SK-N-SH treated with all-trans-retinoic acid at 6 μM for 48 hours (cell line): ENCODE data around the gene ZMIZ1.

Source experiments
- ATAC-seq: fragments of 200-7000 bp; cut with Tn5 transposase; 3 replicates; pipeline ENCODE4 v1.9.1; 2020; ENCODE audit warnings: mild to moderate bottlenecking, moderate library complexity
- ARNTL ChIP-seq: fragments of 450-650 bp; formaldehyde crosslinking; IDR thresholded peaks from 2 replicates; pipeline ENCODE4 v1.5.0; 2020; ENCODE audit warnings: low read depth, mild to moderate bottlenecking, moderate library complexity, borderline replicate concordance
- BACH2 ChIP-seq: fragments of 250-450 bp; sonication (Bioruptor Pico); IDR thresholded peaks from 2 replicates; pipeline ENCODE4 v1.9.0; 2021; ENCODE audit warnings: mild to moderate bottlenecking, borderline replicate concordance
- CREB5 ChIP-seq: fragments of 250-450 bp; sonication (Bioruptor Pico); IDR thresholded peaks from 2 replicates; pipeline ENCODE4 v1.5.1; 2020; ENCODE audit warnings: low read depth, mild to moderate bottlenecking, moderate library complexity
- CSDC2 ChIP-seq: fragments of 250-450 bp; sonication (Bioruptor Pico); IDR thresholded peaks from 2 replicates; pipeline ENCODE4 v1.5.0; 2020; ENCODE audit warnings: mild to moderate bottlenecking, moderate library complexity
- ESRRG ChIP-seq: fragments of 250-450 bp; sonication (Bioruptor Pico); IDR thresholded peaks from 2 replicates; pipeline ENCODE4 v1.6.1; 2021; ENCODE audit warnings: mild to moderate bottlenecking
- GLIS3 ChIP-seq: fragments of 250-450 bp; sonication (Bioruptor Pico); IDR thresholded peaks from 2 replicates; pipeline ENCODE4 v1.5.0; 2020; ENCODE audit warnings: mild to moderate bottlenecking, moderate library complexity
- ISL1 ChIP-seq: fragments of 250-450 bp; sonication (Bioruptor Pico); IDR thresholded peaks from 2 replicates; pipeline ENCODE4 v2.1.2; 2022; ENCODE audit warnings: mild to moderate bottlenecking, moderate library complexity
- OSR1 ChIP-seq: fragments of 250-450 bp; sonication (Bioruptor Pico); IDR thresholded peaks from 2 replicates; pipeline ENCODE4 v1.8.0; 2022; ENCODE audit warnings: moderate library complexity, mild to moderate bottlenecking, inconsistent platforms
- PATZ1 ChIP-seq: fragments of 250-450 bp; sonication (Bioruptor Pico); IDR thresholded peaks from 2 replicates; pipeline ENCODE4 v1.8.0; 2020; ENCODE audit warnings: mild to moderate bottlenecking, moderate library complexity, borderline replicate concordance
- POU6F1 ChIP-seq: fragments of 250-450 bp; sonication (Bioruptor Pico); IDR thresholded peaks from 2 replicates; pipeline ENCODE4 v1.8.0; 2021; ENCODE audit warnings: low read depth, mild to moderate bottlenecking, moderate library complexity, borderline replicate concordance
- PPARA ChIP-seq: fragments of 250-450 bp; sonication (Bioruptor Pico); IDR thresholded peaks from 2 replicates; pipeline ENCODE4 v1.5.0; 2020; ENCODE audit warnings: mild to moderate bottlenecking, borderline replicate concordance
- RARB ChIP-seq: fragments of 250-450 bp; sonication (Bioruptor Pico); IDR thresholded peaks from 2 replicates; pipeline ENCODE4 v1.8.0; 2021; ENCODE audit warnings: mild to moderate bottlenecking, moderate library complexity
- SNAI2 ChIP-seq: fragments of 250-450 bp; sonication (Bioruptor Pico); IDR thresholded peaks from 2 replicates; pipeline ENCODE4 v1.5.0; 2020; ENCODE audit warnings: mild to moderate bottlenecking, moderate library complexity
- TCF4 ChIP-seq: fragments of 250-450 bp; sonication (Bioruptor Pico); IDR thresholded peaks from 2 replicates; pipeline ENCODE4 v1.8.0; 2021; ENCODE audit warnings: mild to moderate bottlenecking, moderate library complexity, borderline replicate concordance
- TOX ChIP-seq: fragments of 250-450 bp; sonication (Bioruptor Pico); IDR thresholded peaks from 2 replicates; pipeline ENCODE4 v1.8.0; 2021; ENCODE audit warnings: mild to moderate bottlenecking, moderate library complexity, borderline replicate concordance
- TSHZ2 ChIP-seq: fragments of 250-450 bp; sonication (Bioruptor Pico); IDR thresholded peaks from 2 replicates; pipeline ENCODE4 v1.5.0; 2020; ENCODE audit warnings: mild to moderate bottlenecking, moderate library complexity
- ZFP3 ChIP-seq: fragments of 250-450 bp; sonication (Bioruptor Pico); IDR thresholded peaks from 2 replicates; pipeline ENCODE4 v1.5.0; 2020; ENCODE audit warnings: mild to moderate bottlenecking, moderate library complexity
- ZNF565 ChIP-seq: fragments of 450-650 bp; formaldehyde crosslinking; conservative IDR thresholded peaks from 2 replicates; pipeline ENCODE4 v1.5.0; 2020; ENCODE audit warnings: low read depth, mild to moderate bottlenecking, moderate library complexity
- ZNF70 ChIP-seq: fragments of 450-650 bp; formaldehyde crosslinking; IDR thresholded peaks from 2 replicates; pipeline ENCODE4 v1.5.0; 2020; ENCODE audit warnings: mild to moderate bottlenecking, moderate library complexity
- ZNF8 ChIP-seq: fragments of 450-650 bp; formaldehyde crosslinking; IDR thresholded peaks from 2 replicates; pipeline ENCODE4 v1.5.0; 2020; ENCODE audit warnings: mild to moderate bottlenecking, moderate library complexity

Gene ZMIZ1

GRCh38 chr10:79246209-79246581, 177.4 kb downstream of the ZMIZ1 start:
- no peak for ATAC-seq
- TF ChIP-seq OSR1 (CRISPR knock-in tag) (no peak), ISL1 (CRISPR knock-in tag) (no peak), SNAI2 (CRISPR knock-in tag) (no peak), ESRRG (no peak), TCF4 (no peak), CSDC2 (CRISPR knock-in tag) (no peak), ARNTL (CRISPR knock-in tag) (no peak)
- TF ChIP-seq, all 23 proteins: peak for 0

- TF ChIP-seq ZFP3 (CRISPR knock-in tag) (0 out of 2 replicates have a peak, but pooled peaks have one; percentile 52), RARB (CRISPR knock-in tag) (no peak), PPARA (0 out of 2 replicates have a peak, but pooled peaks have one; percentile 26)
- no peak; the same call in 2 of the 3 replicates for ATAC-seq
Measured at GRCh38 chr10:79246606-79247275, 178.0 kb downstream of the ZMIZ1 start.

- no peak for ATAC-seq
- TF ChIP-seq ISL1 (CRISPR knock-in tag) = no peak
Measured at GRCh38 chr10:79247373-79248137, 178.8 kb downstream of the ZMIZ1 start.

- TF ChIP-seq ZNF565 (CRISPR knock-in tag) (no peak), SNAI2 (CRISPR knock-in tag) (no peak), ZFP3 (CRISPR knock-in tag) (no peak), PATZ1 (CRISPR knock-in tag) (no peak), ZNF8 (CRISPR knock-in tag) (no peak), TOX (CRISPR knock-in tag) (no peak), CREB5 (CRISPR knock-in tag) (no peak), CSDC2 (CRISPR knock-in tag) (no peak), ARNTL (CRISPR knock-in tag) (no peak), RARB (CRISPR knock-in tag) (no peak), ESRRG (no peak), OSR1 (CRISPR knock-in tag) (no peak), PPARA (no peak), GLIS3 (no peak), TCF4 (no peak), ZNF70 (no peak), BACH2 (CRISPR knock-in tag) (no peak), POU6F1 (CRISPR knock-in tag) (no peak), TSHZ2 (CRISPR knock-in tag) (no peak)
- ATAC-seq = no peak
Measured at GRCh38 chr10:79248341-79249185, 179.8 kb downstream of the ZMIZ1 start.
